ENCODE data around the gene ANO1.
A peak's percentile ranks its signal among the peaks of the same experiment; 100 is the strongest.
"Not testable (repeated sequence)": the region's sequence is repeated elsewhere in the genome, so short reads cannot be mapped to it uniquely, and the experiment has no call there.

The ANO1 gene

DNA sequence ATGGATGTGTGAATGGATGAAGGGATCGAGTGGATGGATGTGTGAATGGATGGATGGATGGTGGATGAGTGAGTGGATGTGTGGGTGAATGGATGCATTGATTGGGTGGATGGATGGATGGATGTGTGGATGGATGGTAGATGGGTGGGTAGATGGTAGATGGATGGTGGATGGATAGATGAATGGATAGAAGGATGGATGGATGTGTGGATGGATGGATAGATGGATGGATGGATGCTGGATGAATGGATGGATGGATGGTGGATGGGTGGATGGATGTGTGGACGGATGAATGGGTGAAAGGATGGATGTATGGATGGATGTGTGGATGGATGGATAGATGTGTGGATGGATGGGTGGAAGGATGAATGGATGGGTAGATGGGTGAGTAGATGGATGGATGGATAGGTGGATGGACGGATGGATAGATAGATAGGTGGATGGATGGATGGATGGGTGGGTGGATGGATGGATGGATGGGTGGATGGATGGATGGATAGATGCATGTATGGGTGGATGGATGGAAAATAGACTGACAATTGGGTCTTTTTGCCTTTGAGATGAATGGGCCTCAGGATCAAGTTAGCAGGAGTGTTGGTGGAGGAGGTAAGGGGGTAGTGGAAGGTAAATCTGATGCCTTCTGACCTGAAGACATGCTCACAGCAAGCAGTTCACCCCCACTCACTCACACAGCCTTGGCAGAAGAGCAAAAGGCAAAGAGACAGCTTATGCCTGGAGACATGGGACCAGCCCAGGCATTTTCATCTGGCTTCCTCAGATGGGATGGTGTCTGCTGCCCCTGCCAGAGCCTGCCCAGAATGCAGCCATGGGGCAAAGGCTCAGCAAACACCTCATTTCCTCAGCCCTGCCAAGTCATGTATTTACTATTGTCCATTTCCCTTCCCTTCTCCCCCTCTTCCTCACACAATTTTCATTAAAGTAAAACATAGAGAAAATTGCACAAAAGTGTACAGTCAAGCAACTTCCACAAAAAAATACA lies 117.0 kb downstream of the ANO1 start:
- Histone ChIP-seq H3K27ac (no peak overlapping the region), H3K4me3 (no peak overlapping the region), H3K4me1 (peaks cover 21% of the 10 kb centered on the region), H3K9ac (no peak overlapping the region), H3K36me3 (no peaks in the 10 kb centered on the region), H3K4me2 (no peak overlapping the region), H3K9me3 (no peaks in the 10 kb centered on the region), H3K27me3 (no peaks in the 10 kb centered on the region), H4K20me1 (no peaks in the 10 kb centered on the region)
- TF ChIP-seq Cebpa-rat (IDR thresholded peaks at IDR 0.05), result no peak

- no peaks in the 10 kb centered on the region for H3K27me3 ChIP-seq
- peaks cover 16% of the 10 kb centered on the region for H4K20me1 ChIP-seq
- no peaks in the 10 kb centered on the region for H3K9me3 ChIP-seq
- H3K9ac ChIP-seq, result no peak overlapping the region
- peaks cover 28% of the 10 kb centered on the region for H3K4me1 ChIP-seq
- peaks cover 7% of the 10 kb centered on the region for H3K36me3 ChIP-seq
- no peak overlapping the region for H3K4me2 ChIP-seq
- no peak overlapping the region for H3K27ac ChIP-seq
- H3K4me3 ChIP-seq, result no peak overlapping the region
- no peak for TF ChIP-seq Cebpa-rat (IDR thresholded peaks at IDR 0.05)
These were observed 122.2 kb downstream of the ANO1 start for GRCh38 chr11:70200212-70200844.

- H3K9me3 ChIP-seq, H3K9ac ChIP-seq, H3K27me3 ChIP-seq, H3K27ac ChIP-seq, H3K4me3 ChIP-seq, H3K4me2 ChIP-seq: not testable (repeated sequence)
- peaks cover 14% of the 10 kb centered on the region for H3K36me3 ChIP-seq
- H4K20me1 ChIP-seq, result peaks cover 23% of the 10 kb centered on the region
- H3K4me1 ChIP-seq, result peaks cover 34% of the 10 kb centered on the region
These were observed 122.9 kb downstream of the ANO1 start for GRCh38 chr11:70201047-70201446.

DNA sequence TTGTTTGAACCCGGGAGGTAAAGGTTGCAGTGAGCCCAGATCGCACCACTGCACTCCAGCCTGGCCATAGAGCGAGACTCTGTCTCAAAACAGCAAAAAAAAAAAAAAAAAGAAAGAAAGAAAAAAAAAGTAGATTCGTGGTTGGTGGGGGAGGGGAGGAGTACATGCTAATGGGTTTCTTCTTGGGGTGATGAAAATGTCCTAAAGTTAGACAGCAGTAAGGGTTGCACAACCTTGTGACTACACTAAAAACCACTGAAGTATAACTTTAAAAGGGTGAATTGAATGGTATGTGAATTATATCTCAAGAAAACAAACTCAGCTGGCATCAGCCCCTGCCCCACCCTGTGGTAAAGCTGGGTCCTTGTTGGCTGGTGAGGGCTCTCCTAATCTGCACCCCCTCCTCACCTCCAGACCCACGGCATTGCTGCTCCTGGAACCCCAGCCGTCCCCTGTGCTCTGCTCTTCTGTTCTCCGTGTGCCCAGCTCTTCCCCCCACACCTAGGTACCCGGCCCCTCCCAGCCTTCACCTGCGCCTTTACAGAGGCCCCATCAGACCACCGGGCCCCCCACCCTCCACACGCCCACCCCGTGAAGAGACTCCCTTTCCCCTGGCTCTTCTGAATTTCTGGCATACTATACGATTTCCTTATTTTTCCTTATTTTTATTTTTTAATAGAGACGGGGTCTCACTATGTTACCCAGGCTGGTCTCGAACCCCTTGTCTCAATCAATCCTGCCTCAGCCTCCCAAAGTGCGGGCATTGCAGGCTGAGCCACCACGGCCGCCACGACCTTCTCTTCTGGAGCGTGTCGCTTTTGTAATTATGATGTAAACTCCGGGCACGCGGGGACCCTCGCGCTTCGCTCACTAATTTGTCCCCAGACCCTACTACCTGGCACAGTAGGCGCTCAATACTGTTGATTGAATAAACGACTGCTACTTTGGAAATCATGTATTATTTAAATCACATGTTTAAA lies 124.1 kb downstream of the ANO1 start:
- Histone ChIP-seq H3K27ac (peak overlapping the region; percentile 98), H3K9ac (peak overlapping the region; percentile 97), H3K4me1 (peaks cover 40% of the 10 kb centered on the region), H3K27me3 (no peaks in the 10 kb centered on the region), H4K20me1 (peaks cover 34% of the 10 kb centered on the region), H3K36me3 (peaks cover 26% of the 10 kb centered on the region), H3K9me3 (no peaks in the 10 kb centered on the region), H3K4me2 (peak overlapping the region; percentile 92), H3K4me3 (peak overlapping the region; percentile 95)
- TF ChIP-seq Cebpa-rat (IDR thresholded peaks at IDR 0.05), result peak; percentile 48; the same call in 1 of the 2 replicates

GRCh38 chr11:70202920-70203750 lies 125.0 kb downstream of the ANO1 start, which contains the start of gene FADD:
Gene FADD (plus strand): TSS chr11:70203296. CDS start chr11:70203460, 164 bp downstream.
- peak within 1 kb of the TSS; percentile 97 for H3K9ac ChIP-seq
- H3K27me3 ChIP-seq, result no peaks in the 10 kb centered on the region
- peak within 1 kb of the TSS; percentile 98 for H3K27ac ChIP-seq
- no peak for TF ChIP-seq Cebpa-rat (IDR thresholded peaks at IDR 0.05)
- H3K4me3 ChIP-seq, result peak within 1 kb of the TSS; percentile 95
- H3K36me3 ChIP-seq, result peaks cover 35% of the 10 kb centered on the region
- H3K9me3 ChIP-seq, result no peaks in the 10 kb centered on the region
- peaks cover 40% of the 10 kb centered on the region for H3K4me1 ChIP-seq
- H3K4me2 ChIP-seq, result peak within 1 kb of the TSS; percentile 92
- H4K20me1 ChIP-seq, result peaks cover 44% of the 10 kb centered on the region

GRCh38 chr11:70203751-70204465 lies 125.8 kb downstream of the ANO1 start:
- TF ChIP-seq Cebpa-rat (IDR thresholded peaks at IDR 0.05), result no peak
- Histone ChIP-seq H3K36me3 (peaks cover 43% of the 10 kb centered on the region), H3K27me3 (no peaks in the 10 kb centered on the region), H3K9ac (peak overlapping the region; percentile 97), H3K9me3 (no peaks in the 10 kb centered on the region), H3K4me3 (peak overlapping the region; percentile 95), H4K20me1 (peaks cover 52% of the 10 kb centered on the region), H3K27ac (peak overlapping the region; percentile 98), H3K4me1 (peaks cover 40% of the 10 kb centered on the region), H3K4me2 (peak overlapping the region; percentile 92)

- Histone ChIP-seq H3K9ac (peak overlapping the region; percentile 97), H3K27me3 (no peaks in the 10 kb centered on the region), H3K9me3 (no peaks in the 10 kb centered on the region), H3K4me2 (peak overlapping the region; percentile 92), H3K4me3 (peak overlapping the region; percentile 95), H3K36me3 (peaks cover 48% of the 10 kb centered on the region), H3K4me1 (peaks cover 40% of the 10 kb centered on the region), H4K20me1 (peaks cover 57% of the 10 kb centered on the region), H3K27ac (peak overlapping the region; percentile 98)
- no peak for TF ChIP-seq Cebpa-rat (IDR thresholded peaks at IDR 0.05)
These were observed 126.3 kb downstream of the ANO1 start for GRCh38 chr11:70204466-70204799.

GRCh38 chr11:70205049-70205725 lies 127.1 kb downstream of the ANO1 start:
- Histone ChIP-seq H3K36me3 (peaks cover 54% of the 10 kb centered on the region), H3K9me3 (no peaks in the 10 kb centered on the region), H3K27ac (no peak overlapping the region; the same call in 1 of the 2 replicates), H4K20me1 (peaks cover 64% of the 10 kb centered on the region), H3K9ac (no peak overlapping the region), H3K4me1 (peaks cover 40% of the 10 kb centered on the region), H3K4me3 (0 out of 2 replicates have a peak overlapping the region, but pooled peaks have one; percentile 95), H3K4me2 (peak overlapping the region; percentile 92), H3K27me3 (no peaks in the 10 kb centered on the region)
- TF ChIP-seq Cebpa-rat (IDR thresholded peaks at IDR 0.05), result no peak
